HG03442 (cell line): Measurements from ENCODE around the gene GUCY2F.

ENCODE experiments used
- ATAC-seq: cut with Tn5 transposase; IDR thresholded peaks from one replicate; pipeline ENCODE4 v1.9.1; 2021; ENCODE audit warnings: mild to moderate bottlenecking, moderate library complexity; ENCODE audit not compliant: unreplicated experiment

Gene GUCY2F

GRCh38 chrX:109344678-109345077, 137.2 kb downstream of the GUCY2F start:
- ATAC-seq: no peak

GRCh38 chrX:109344101-109344500, 137.8 kb downstream of the GUCY2F start:
- no peak for ATAC-seq

- ATAC-seq: no peak
Observed at GRCh38 chrX:109343671-109344070, 138.2 kb downstream of the GUCY2F start.

GRCh38 chrX:109336141-109336540, 145.7 kb downstream of the GUCY2F start:
- ATAC-seq: no peak

GRCh38 chrX:109327251-109327650, 154.6 kb downstream of the GUCY2F start:
- no peak for ATAC-seq
